Activated T-helper 17 cell treated with anti-CD3 and anti-CD28 coated beads, Interleukin-2, amount 50 U/mL, for 72 hours (primary cell): ENCODE data around the gene ARFGAP2. TPM values are rescaled to one million over a fixed set of nuclear protein-coding genes. Genes with fewer than 3 reads are reported as not detected.

Experiments used
- ATAC-seq: fragments of 150-1000 bp; cut with Tn5 transposase; replicated peaks from 2 replicates; pipeline ENCODE4 v1.10.0; 2021; ENCODE audit warnings: mild to moderate bottlenecking, moderate library complexity
- H3K27ac Mint-ChIP-seq: one replicate; pipeline ENCODE4 v1.8.0; 2022; ENCODE audit warnings: mixed read lengths
- H3K27me3 Mint-ChIP-seq: one replicate; pipeline ENCODE4 v1.8.0; 2022; ENCODE audit warnings: mixed read lengths
- H3K36me3 Mint-ChIP-seq: one replicate; pipeline ENCODE4 v1.8.0; 2022; ENCODE audit warnings: low read depth, mild to moderate bottlenecking, mixed read lengths
- H3K4me1 Mint-ChIP-seq: one replicate; pipeline ENCODE4 v1.8.0; 2022; ENCODE audit warnings: mixed read lengths
- H3K4me3 Mint-ChIP-seq: one replicate; pipeline ENCODE4 v1.8.0; 2022; ENCODE audit warnings: mild to moderate bottlenecking, mixed read lengths
- H3K9me3 Mint-ChIP-seq: one replicate; pipeline ENCODE4 v1.8.0; 2022; ENCODE audit warnings: mixed read lengths
- total RNA-seq, 2 donors: library from RNA; stranded (reverse); gene quantifications; one replicate each; pipeline ENCODE4 v1.2.3, GENCODE V29; 2022

Gene ARFGAP2
- total RNA-seq, 2 donors from 2014 or later, result 70.0 to 96.9 TPM

- H3K27ac Mint-ChIP-seq, result no peak overlapping the region
- H3K4me1 Mint-ChIP-seq, result no peaks in the 10 kb centered on the region
- no peaks in the 10 kb centered on the region for H3K27me3 Mint-ChIP-seq
- H3K9me3 Mint-ChIP-seq, result no peaks in the 10 kb centered on the region
- no peak for ATAC-seq
- H3K36me3 Mint-ChIP-seq, result peaks cover 91% of the 10 kb centered on the region
- no peak overlapping the region for H3K4me3 Mint-ChIP-seq
These were observed 10.3 kb downstream of the ARFGAP2 start for GRCh38 chr11:47166368-47166767.

GRCh38 chr11:47165253-47165840 is 11.3 kb downstream of the ARFGAP2 start:
- H3K27ac Mint-ChIP-seq, result no peak overlapping the region
- no peak overlapping the region for H3K4me3 Mint-ChIP-seq
- H3K27me3 Mint-ChIP-seq, result no peaks in the 10 kb centered on the region
- ATAC-seq, result no peak
- H3K9me3 Mint-ChIP-seq, result no peaks in the 10 kb centered on the region
- H3K4me1 Mint-ChIP-seq, result no peaks in the 10 kb centered on the region
- H3K36me3 Mint-ChIP-seq, result peaks cover 80% of the 10 kb centered on the region

GRCh38 chr11:47164321-47164720 is 12.4 kb downstream of the ARFGAP2 start:
- Mint-ChIP-seq H3K4me1 (no peaks in the 10 kb centered on the region), H3K27me3 (no peaks in the 10 kb centered on the region), H3K27ac (no peak overlapping the region), H3K36me3 (peaks cover 70% of the 10 kb centered on the region), H3K4me3 (no peak overlapping the region), H3K9me3 (no peaks in the 10 kb centered on the region)
- no peak for ATAC-seq

- no peak for ATAC-seq
- H3K27me3 Mint-ChIP-seq, result no peaks in the 10 kb centered on the region
These were observed 12.8 kb downstream of the ARFGAP2 start for GRCh38 chr11:47163898-47164297.

GRCh38 chr11:47163193-47163592 is 13.5 kb downstream of the ARFGAP2 start:
- H3K27ac Mint-ChIP-seq, result no peak overlapping the region
- ATAC-seq, result no peak

More at GRCh38 chr11:47163898-47164297, 12.8 kb downstream of the ARFGAP2 start:
- H3K9me3 Mint-ChIP-seq, result no peaks in the 10 kb centered on the region
- no peak overlapping the region for H3K27ac Mint-ChIP-seq
- H3K4me1 Mint-ChIP-seq, result no peaks in the 10 kb centered on the region
- peaks cover 66% of the 10 kb centered on the region for H3K36me3 Mint-ChIP-seq
- no peak overlapping the region for H3K4me3 Mint-ChIP-seq

GRCh38 chr11:47162426-47162825 is 14.3 kb downstream of the ARFGAP2 start:
- no peak for ATAC-seq
- Mint-ChIP-seq H3K4me1 (no peaks in the 10 kb centered on the region), H3K36me3 (peaks cover 56% of the 10 kb centered on the region), H3K4me3 (no peak overlapping the region), H3K9me3 (no peaks in the 10 kb centered on the region), H3K27ac (peak overlapping the region; percentile 48), H3K27me3 (no peaks in the 10 kb centered on the region)

More at GRCh38 chr11:47163193-47163592, 13.5 kb downstream of the ARFGAP2 start:
- Mint-ChIP-seq H3K4me1 (no peaks in the 10 kb centered on the region), H3K9me3 (no peaks in the 10 kb centered on the region), H3K4me3 (no peak overlapping the region), H3K36me3 (peaks cover 63% of the 10 kb centered on the region), H3K27me3 (no peaks in the 10 kb centered on the region)

GRCh38 chr11:47161890-47162289 is 14.8 kb downstream of the ARFGAP2 start:
- Mint-ChIP-seq H3K27me3 (no peaks in the 10 kb centered on the region), H3K4me1 (no peaks in the 10 kb centered on the region), H3K9me3 (no peaks in the 10 kb centered on the region), H3K27ac (peak overlapping the region; percentile 48), H3K4me3 (no peak overlapping the region), H3K36me3 (peaks cover 51% of the 10 kb centered on the region)
- no peak for ATAC-seq

- Mint-ChIP-seq H3K9me3 (no peaks in the 10 kb centered on the region), H3K4me1 (no peaks in the 10 kb centered on the region), H3K27ac (no peak overlapping the region), H3K27me3 (no peaks in the 10 kb centered on the region), H3K4me3 (no peak overlapping the region), H3K36me3 (peaks cover 45% of the 10 kb centered on the region)
- ATAC-seq, result peak; percentile 82
These were observed 15.4 kb downstream of the ARFGAP2 start for GRCh38 chr11:47161134-47161854.

- ATAC-seq, result peak; percentile 14
- no peaks in the 10 kb centered on the region for H3K27me3 Mint-ChIP-seq
- H3K4me1 Mint-ChIP-seq, result no peaks in the 10 kb centered on the region
- H3K27ac Mint-ChIP-seq, result no peak overlapping the region
- peaks cover 39% of the 10 kb centered on the region for H3K36me3 Mint-ChIP-seq
- no peaks in the 10 kb centered on the region for H3K9me3 Mint-ChIP-seq
- no peak overlapping the region for H3K4me3 Mint-ChIP-seq
These were observed 15.9 kb downstream of the ARFGAP2 start for GRCh38 chr11:47160753-47161133.

- Mint-ChIP-seq H3K36me3 (peaks cover 18% of the 10 kb centered on the region), H3K4me3 (no peak overlapping the region), H3K4me1 (peaks cover 13% of the 10 kb centered on the region), H3K27ac (no peak overlapping the region), H3K27me3 (no peaks in the 10 kb centered on the region), H3K9me3 (no peaks in the 10 kb centered on the region)
- ATAC-seq, result no peak
These were observed 18.4 kb downstream of the ARFGAP2 start for GRCh38 chr11:47158242-47158641.

- Mint-ChIP-seq H3K4me3 (no peak overlapping the region), H3K36me3 (peaks cover 14% of the 10 kb centered on the region), H3K27ac (no peak overlapping the region), H3K27me3 (no peaks in the 10 kb centered on the region), H3K4me1 (peaks cover 13% of the 10 kb centered on the region), H3K9me3 (no peaks in the 10 kb centered on the region)
- ATAC-seq, result no peak
These were observed 18.9 kb downstream of the ARFGAP2 start for GRCh38 chr11:47157805-47158204.

- no peaks in the 10 kb centered on the region for H3K27me3 Mint-ChIP-seq
- no peaks in the 10 kb centered on the region for H3K9me3 Mint-ChIP-seq
- no peak overlapping the region for H3K4me3 Mint-ChIP-seq
- peaks cover 13% of the 10 kb centered on the region for H3K4me1 Mint-ChIP-seq
- ATAC-seq, result no peak
- peaks cover 6% of the 10 kb centered on the region for H3K36me3 Mint-ChIP-seq
- H3K27ac Mint-ChIP-seq, result no peak overlapping the region
These were observed 19.7 kb downstream of the ARFGAP2 start for GRCh38 chr11:47156951-47157350.

GRCh38 chr11:47156333-47156732 is 20.3 kb downstream of the ARFGAP2 start:
- no peaks in the 10 kb centered on the region for H3K9me3 Mint-ChIP-seq
- H3K27me3 Mint-ChIP-seq, result no peaks in the 10 kb centered on the region
- H3K27ac Mint-ChIP-seq, result no peak overlapping the region
- no peak overlapping the region for H3K4me3 Mint-ChIP-seq
- no peak for ATAC-seq
- H3K36me3 Mint-ChIP-seq, result peaks cover 5% of the 10 kb centered on the region
- peaks cover 13% of the 10 kb centered on the region for H3K4me1 Mint-ChIP-seq

GRCh38 chr11:47155879-47156278 is 20.8 kb downstream of the ARFGAP2 start:
- Mint-ChIP-seq H3K27me3 (no peaks in the 10 kb centered on the region), H3K4me1 (peaks cover 13% of the 10 kb centered on the region), H3K4me3 (no peak overlapping the region), H3K27ac (no peak overlapping the region), H3K9me3 (no peaks in the 10 kb centered on the region), H3K36me3 (peaks cover 5% of the 10 kb centered on the region)
- no peak for ATAC-seq
